HCT116 (cell line): ENCODE data around the gene MNT. TPM values are rescaled to one million over a fixed set of nuclear protein-coding genes. Genes with fewer than 3 reads are reported as not detected.
A peak's percentile ranks its signal among the peaks of the same experiment; 100 is the strongest.

Source experiments
- ATAC-seq: fragments of 200-7000 bp; cut with Tn5 transposase; 2 replicates; pipeline ENCODE4 v1.9.1; 2020; ENCODE audit warnings: mild to moderate bottlenecking, moderate library complexity
- BruUV-seq: library from RNA; stranded (reverse); fragments of 400-500 nt; replicated peaks from 2 replicates; lab custom pipeline; 2021; lab: Mats Ljungman, UMichigan
- CTCF ChIA-PET: fragments of 300-600 bp; sonication (Branson Sonifier 250); formaldehyde crosslinking; loops from one replicate; lab custom pipeline; 2021; ENCODE audit warnings: antibody characterized with exemption; lab: Charles Lee
- POLR2A ChIA-PET: fragments of 300-600, 350-600 bp; sonication (Branson Sonifier 250); formaldehyde crosslinking; loops from one replicate; lab custom pipeline; 2021; ENCODE audit warnings: antibody characterized with exemption; lab: Charles Lee
- RAD21 ChIA-PET, 2 experiments: fragments of 300-600 bp; sonication (Branson Sonifier 250); formaldehyde crosslinking; loops; one replicate each; lab custom pipeline; 2023; ENCODE audit warnings: low total read pairs in 2 of 2; ENCODE audit not compliant: uncharacterized antibody in 2 of 2, unreplicated experiment in 2 of 2, low non-redundant PET in 1 of 2; lab: Charles Lee
- DNase-seq: peaks from one replicate; pipeline ENCODE4 v3.0.0-alpha.2; 2010; ENCODE audit warnings: low read depth, low spot score
- H2AFZ ChIP-seq: fragments of 200-600 bp; shearing (Covaris generic), sonication (generic); 2 replicates; pipeline ENCODE4 v1.6.1; 2017; ENCODE audit warnings: low read depth, mixed run types, mixed read lengths, antibody characterized with exemption, low read length; ENCODE audit not compliant: poor library complexity, severe bottlenecking
- H3K27ac ChIP-seq: 2 replicates; pipeline ENCODE4 v1.5.1; 2012; ENCODE audit warnings: low read depth, low read length
- H3K27me3 ChIP-seq: fragments of 200-600 bp; sonication (generic); 2 replicates; pipeline ENCODE4 v1.6.1; 2016; ENCODE audit warnings: mixed run types, low read length, mixed read lengths; ENCODE audit not compliant: insufficient read depth
- H3K36me3 ChIP-seq, 2 experiments: fragments of 200-500 bp in 1 of 2; fragments of 200-600 bp in 1 of 2; sonication (Bioruptor generic) in 1 of 2; sonication (generic) in 1 of 2; 2 replicates each; pipeline versions ENCODE4 v1.5.1 to v1.6.1; 2014 to 2016; ENCODE audit warnings: low read length in 2 of 2, inconsistent platforms in 1 of 2, mixed read lengths in 1 of 2, mixed run types in 1 of 2; ENCODE audit not compliant: insufficient read depth in 2 of 2, control insufficient read depth in 1 of 2
- H3K4me1 ChIP-seq, 2 experiments: fragments of 200-600 bp in 1 of 2; sonication (generic) in 1 of 2; 2 replicates each; pipeline versions ENCODE4 v1.5.1 to v1.6.1; 2012 to 2017; ENCODE audit warnings: low read length in 2 of 2, inconsistent platforms in 1 of 2, mild to moderate bottlenecking in 1 of 2, mixed read lengths in 1 of 2, mixed run types in 1 of 2, moderate library complexity in 1 of 2; ENCODE audit not compliant: insufficient read depth in 2 of 2, control insufficient read depth in 1 of 2
- H3K4me2 ChIP-seq: fragments of 200-600 bp; sonication (generic); 2 replicates; pipeline ENCODE4 v1.6.1; 2017; ENCODE audit warnings: mixed run types, low read length, mixed read lengths
- H3K4me3 ChIP-seq, 2 experiments: fragments of 200-600 bp in 1 of 2; sonication (generic) in 1 of 2; replicated peaks in 1 of 2; 2 replicates each; pipeline ENCODE4 v1.5.1; 2011 to 2016; ENCODE audit warnings: low read length in 2 of 2, control low read depth in 1 of 2, low read depth in 1 of 2, mild to moderate bottlenecking in 1 of 2, mixed read lengths in 1 of 2, mixed run types in 1 of 2
- H3K79me2 ChIP-seq: fragments of 200-600 bp; sonication (generic); 2 replicates; pipeline ENCODE4 v1.6.1; 2017; ENCODE audit warnings: mild to moderate bottlenecking, mixed run types, low read length, moderate library complexity, mixed read lengths; ENCODE audit not compliant: insufficient read depth
- H3K9ac ChIP-seq: fragments of 200-600 bp; sonication (generic); 2 replicates; pipeline ENCODE4 v1.6.1; 2016; ENCODE audit warnings: low read length, mixed read lengths
- H3K9me2 ChIP-seq: fragments of 200-600 bp; sonication (generic), shearing (Covaris generic); 2 replicates; pipeline ENCODE4 v1.6.1; 2017; ENCODE audit warnings: mixed run types, mild to moderate bottlenecking, moderate library complexity; ENCODE audit not compliant: insufficient read depth
- H3K9me3 ChIP-seq, 2 experiments: fragments of 200-500 bp in 1 of 2; fragments of 200-600 bp in 1 of 2; sonication (Bioruptor generic) in 1 of 2; sonication (generic) in 1 of 2; 2 replicates each; pipeline ENCODE4 v1.6.1; 2014 to 2017; ENCODE audit warnings: low read length in 2 of 2, mixed read lengths in 2 of 2, inconsistent platforms in 1 of 2, low read depth in 1 of 2, mild to moderate bottlenecking in 1 of 2, mixed run types in 1 of 2, moderate library complexity in 1 of 2; ENCODE audit not compliant: control insufficient read depth in 1 of 2, insufficient read depth in 1 of 2
- H4K20me1 ChIP-seq: fragments of 200-600 bp; sonication (generic), shearing (Covaris generic); 2 replicates; pipeline ENCODE4 v1.6.1; 2017; ENCODE audit warnings: mixed run types, mild to moderate bottlenecking, moderate library complexity; ENCODE audit not compliant: insufficient read depth
- CTCF ChIP-seq, 3 experiments: fragments of 200-600 bp in 1 of 3; sonication (generic) in 1 of 3; IDR thresholded peaks in 2 of 3; conservative IDR thresholded peaks in 1 of 3; 2 replicates each; pipeline ENCODE4 v1.5.1; 2012 to 2017; ENCODE audit warnings: low read depth in 2 of 3, low read length in 2 of 3, antibody characterized with exemption in 1 of 3, borderline replicate concordance in 1 of 3, control low read depth in 1 of 3, mild to moderate bottlenecking in 1 of 3, mixed read lengths in 1 of 3, mixed run types in 1 of 3, moderate library complexity in 1 of 3; ENCODE audit not compliant: insufficient read depth in 1 of 3
- MAX ChIP-seq: IDR thresholded peaks from 2 replicates; pipeline ENCODE4 v1.6.1; 2012
- POLR2A ChIP-seq: IDR thresholded peaks from 2 replicates; pipeline ENCODE4 v1.7.0; 2011; ENCODE audit warnings: borderline replicate concordance; ENCODE audit not compliant: insufficient read depth, insufficient read length; ENCODE audit errors: extremely low read depth
- RAD21 ChIP-seq: IDR thresholded peaks from 2 replicates; pipeline ENCODE4 v1.6.1; 2012; ENCODE audit warnings: low read depth, mild to moderate bottlenecking
- SP1 ChIP-seq: IDR thresholded peaks from 2 replicates; pipeline ENCODE4 v1.6.1; 2012; ENCODE audit warnings: low read depth
- intact Hi-C: fragments of 100-400 bp; cut with micrococcal nuclease; formaldehyde crosslinking; loops from 2 replicates; pipeline ENCODE4 v1.10.0; 2022
- total RNA-seq: library from RNA; stranded (reverse); gene quantifications from one replicate; pipeline ENCODE4 v1.2.1, GENCODE V29; 2021; ENCODE audit not compliant: unreplicated experiment

Gene MNT
- total RNA-seq, 1 experiment from 2014 or later: 37.0 TPM

GRCh38 chr17:2388683-2389055 is 12.2 kb downstream of the MNT start:
- Histone ChIP-seq H3K27me3 (no peaks in the 10 kb centered on the region), H3K79me2 (peaks cover 13% of the 10 kb centered on the region), H3K9me2 (no peaks in the 10 kb centered on the region), H3K4me2 (no peak overlapping the region), H4K20me1 (no peaks in the 10 kb centered on the region), H3K4me1 (peaks cover 11 to 38% of the 10 kb centered on the region in 2 experiments), H3K27ac (no peak overlapping the region), H3K9ac (no peak overlapping the region), H3K36me3 (peaks cover 0 to 3% of the 10 kb centered on the region in 2 experiments; a peak in 1 of 4 replicates), H3K4me3 (no peak overlapping the region), H3K9me3 (no peaks in the 10 kb centered on the region), H2AFZ (no peak overlapping the region)
- DNase-seq (no peak), ATAC-seq (no peak)
- ChIA-PET CTCF (interaction anchor here (1.1 kb wide), 1 partner anchor 28 kb away, joined by 5 read pairs; no protein-coding TSS in a partner anchor), RAD21 (no interaction called here), POLR2A (no interaction called here)
- BruUV-seq: no TSS peak
- intact Hi-C loops: no loop called here
- TF ChIP-seq CTCF (IDR thresholded peaks at IDR 0.05 in 2 of 3, conservative IDR thresholded peaks at IDR 0.05 in 1 of 3; ENCODE audit: borderline replicate concordance in 1 of 3, insufficient read depth in 1 of 3, low read depth in 2 of 3, low read length in 2 of 3) (peak in 1 of 3 experiments; percentile 29; a peak in 3 of 6 replicates), SP1 (no peak)

- Histone ChIP-seq H3K9me3 (no peaks in the 10 kb centered on the region), H3K27me3 (no peaks in the 10 kb centered on the region), H2AFZ (no peak overlapping the region), H3K27ac (no peak overlapping the region), H4K20me1 (no peaks in the 10 kb centered on the region), H3K9ac (no peak overlapping the region), H3K36me3 (peaks cover 0 to 3% of the 10 kb centered on the region in 2 experiments; a peak in 1 of 4 replicates), H3K4me2 (no peak overlapping the region), H3K4me1 (peaks cover 11 to 33% of the 10 kb centered on the region in 2 experiments), H3K4me3 (no peak overlapping the region), H3K9me2 (no peaks in the 10 kb centered on the region), H3K79me2 (peaks cover 13% of the 10 kb centered on the region)
- ChIA-PET RAD21 (no interaction called here), POLR2A (no interaction called here), CTCF (interaction anchor here (1.1 kb wide), 1 partner anchor 28 kb away, joined by 5 read pairs; no protein-coding TSS in a partner anchor)
- ATAC-seq: no peak
- no peak for DNase-seq
- BruUV-seq: no TSS peak
- intact Hi-C loops: no loop called here
- TF ChIP-seq POLR2A (no peak), RAD21 (no peak), MAX (no peak)
Measured at GRCh38 chr17:2388020-2388682, 12.7 kb downstream of the MNT start.
